ENCODE data around the gene CNR1. TPM values are rescaled to one million over a fixed set of nuclear protein-coding genes. Genes with fewer than 3 reads are reported as not detected.

The CNR1 gene
- total and polyA plus RNA-seq, 3 donors from 2014 or later = 2.3 to 4.9 (median 4.3) TPM

GRCh38 chr6:88165087-88165843, 882 bp downstream of the CNR1 start:
- H3K9me3 ChIP-seq = no peaks in the 10 kb centered on the region
- no peaks in the 10 kb centered on the region for H3K36me3 ChIP-seq (ENCODE audit: low read depth, missing control alignments)
- 5% methylated on average over 16 to 18 of the region's 18 CpGs for WGBS, 2 donors
- no peak for TF ChIP-seq CTCF (IDR thresholded peaks at IDR 0.05)
- TF ChIP-seq POLR2A (IDR thresholded peaks at IDR 0.05) = no peak
- H3K27ac ChIP-seq = peak overlapping the region; percentile 21 to 59
- H3K27me3 ChIP-seq = no peaks in the 10 kb centered on the region
- intact Hi-C loops (cut with DNase I; ENCODE audit: low total_unique reads) = no loop called here
- no peaks in the 10 kb centered on the region for H3K4me1 ChIP-seq
- H3K4me3 ChIP-seq = peak overlapping the region; percentile 52 to 60
- no peak for DNase-seq

DNA sequence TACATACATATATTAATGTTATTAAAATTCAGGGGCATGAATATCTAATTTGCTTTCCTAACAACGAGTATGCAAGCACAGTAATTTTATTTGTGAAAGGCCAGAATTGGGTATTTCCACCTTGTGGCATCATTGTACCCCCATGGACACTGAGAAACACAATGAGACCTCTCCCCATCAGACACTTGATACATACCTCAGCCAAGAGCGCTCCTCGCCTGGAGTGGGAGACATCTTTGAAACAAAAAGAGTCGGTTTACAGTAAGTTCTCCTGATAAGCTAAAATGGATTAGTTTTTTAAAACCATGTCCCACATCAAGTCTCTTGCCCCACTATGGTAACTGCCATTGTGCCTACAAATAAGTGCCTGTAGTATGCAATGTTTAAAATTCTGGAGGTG, 2.1 kb downstream of the CNR1 start:
- Histone ChIP-seq H3K27ac (no peak overlapping the region), H3K36me3 (ENCODE audit: low read depth, missing control alignments) (no peaks in the 10 kb centered on the region), H3K4me3 (no peak overlapping the region), H3K27me3 (no peaks in the 10 kb centered on the region), H3K9me3 (no peaks in the 10 kb centered on the region), H3K4me1 (no peaks in the 10 kb centered on the region)
- DNase-seq = no peak
- TF ChIP-seq POLR2A (IDR thresholded peaks at IDR 0.05) (no peak), CTCF (IDR thresholded peaks at IDR 0.05) (no peak)
- intact Hi-C loops (cut with DNase I; ENCODE audit: low total_unique reads) = no loop called here
- 63 to 74% methylated on average over 4 of the region's 4 CpGs for WGBS, 2 donors

DNA sequence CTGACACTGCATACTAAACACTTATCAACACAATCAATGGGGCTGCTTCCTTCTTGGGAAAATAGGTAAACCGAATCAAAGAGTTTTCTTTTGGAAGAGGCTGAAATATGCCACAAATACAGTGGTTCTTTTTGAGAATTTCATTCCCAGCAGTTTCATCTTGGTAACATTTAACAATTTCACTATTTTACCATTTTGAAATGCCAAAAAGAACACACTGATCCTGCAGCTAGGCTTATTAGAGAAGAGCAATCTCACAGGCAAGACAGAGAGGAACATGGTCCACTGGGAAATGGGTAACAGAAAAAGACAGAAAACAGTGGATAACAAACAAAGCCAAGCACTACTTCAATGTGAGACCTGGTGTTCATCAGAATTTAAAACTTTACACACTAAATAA, 2.5 kb downstream of the CNR1 start:
- no peaks in the 10 kb centered on the region for H3K27me3 ChIP-seq
- TF ChIP-seq CTCF (IDR thresholded peaks at IDR 0.05) (no peak), POLR2A (IDR thresholded peaks at IDR 0.05) (no peak)
- H3K27ac ChIP-seq = no peak overlapping the region
- H3K9me3 ChIP-seq = no peaks in the 10 kb centered on the region
- no peak for DNase-seq
- no peak overlapping the region for H3K4me3 ChIP-seq
- no peaks in the 10 kb centered on the region for H3K36me3 ChIP-seq (ENCODE audit: low read depth, missing control alignments)
- H3K4me1 ChIP-seq = no peaks in the 10 kb centered on the region
- intact Hi-C loops (cut with DNase I; ENCODE audit: low total_unique reads) = no loop called here
- WGBS, 2 donors = 63 to 68% methylated on average over 1 of the region's 1 CpG

DNA sequence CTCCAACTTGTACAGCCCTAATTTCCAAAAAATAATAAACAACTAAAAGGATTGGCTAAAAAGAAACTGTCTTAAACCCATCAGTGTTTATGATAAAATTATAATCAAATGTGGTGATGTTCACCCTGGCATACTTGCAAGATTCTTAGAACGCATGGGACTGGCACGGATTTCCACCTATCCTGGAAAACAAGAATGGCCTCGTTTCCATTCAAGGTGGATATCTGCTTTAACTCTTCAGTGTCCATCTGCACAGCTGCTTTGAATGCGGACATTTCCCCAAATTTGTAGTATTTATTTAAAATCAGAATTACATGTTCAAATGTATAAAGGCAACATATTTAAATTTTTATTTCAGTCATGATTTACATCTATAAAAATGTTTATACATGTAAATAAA, 4.2 kb downstream of the CNR1 start:
- no peak overlapping the region for H3K4me3 ChIP-seq
- WGBS, 2 donors = 72 to 77% methylated on average over 4 of the region's 4 CpGs
- intact Hi-C loops (cut with DNase I; ENCODE audit: low total_unique reads) = no loop called here
- no peaks in the 10 kb centered on the region for H3K4me1 ChIP-seq
- no peaks in the 10 kb centered on the region for H3K9me3 ChIP-seq
- no peaks in the 10 kb centered on the region for H3K36me3 ChIP-seq (ENCODE audit: low read depth, missing control alignments)
- no peak for DNase-seq
- TF ChIP-seq CTCF (IDR thresholded peaks at IDR 0.05) = no peak
- no peak for TF ChIP-seq POLR2A (IDR thresholded peaks at IDR 0.05)
- H3K27me3 ChIP-seq = no peaks in the 10 kb centered on the region
- no peak overlapping the region for H3K27ac ChIP-seq

GRCh38 chr6:88157106-88157505, 9.0 kb downstream of the CNR1 start:
- Histone ChIP-seq H3K27me3 (no peaks in the 10 kb centered on the region), H3K27ac (no peak overlapping the region), H3K4me3 (no peak overlapping the region), H3K36me3 (ENCODE audit: low read depth, missing control alignments) (no peaks in the 10 kb centered on the region), H3K4me1 (no peaks in the 10 kb centered on the region), H3K9me3 (no peaks in the 10 kb centered on the region)
- TF ChIP-seq CTCF (IDR thresholded peaks at IDR 0.05) = no peak
- TF ChIP-seq POLR2A (IDR thresholded peaks at IDR 0.05) = no peak
- DNase-seq = no peak
- intact Hi-C loops (cut with DNase I; ENCODE audit: low total_unique reads) = no loop called here
- 82 to 92% methylated on average over 4 of the region's 4 CpGs for WGBS, 2 donors

Data from testis (tissue), 3 donors.